ENCODE measurements around the gene POLR3G.
A peak's percentile ranks its signal among the peaks of the same experiment; 100 is the strongest.

POLR3G gene

DNA sequence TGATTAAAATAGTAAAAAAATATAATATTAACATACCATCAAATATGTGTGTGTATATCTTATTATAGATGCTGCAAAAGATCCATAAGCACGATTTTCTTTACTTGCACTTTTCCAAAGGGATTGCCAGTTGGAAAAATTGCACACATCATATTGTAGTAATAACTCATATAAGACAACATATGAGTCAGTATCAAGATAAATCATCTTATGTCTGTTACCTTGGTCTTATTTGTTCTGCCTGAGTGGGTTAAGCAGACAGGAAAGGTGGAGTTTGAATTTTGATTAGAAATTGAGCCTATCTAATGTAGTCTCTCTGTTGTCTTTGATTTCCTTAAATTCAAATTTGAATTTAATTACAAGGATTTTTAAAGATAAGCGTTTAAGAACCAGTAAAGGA is 30.1 kb downstream of the POLR3G start:
- DNase-seq = no peak

DNA sequence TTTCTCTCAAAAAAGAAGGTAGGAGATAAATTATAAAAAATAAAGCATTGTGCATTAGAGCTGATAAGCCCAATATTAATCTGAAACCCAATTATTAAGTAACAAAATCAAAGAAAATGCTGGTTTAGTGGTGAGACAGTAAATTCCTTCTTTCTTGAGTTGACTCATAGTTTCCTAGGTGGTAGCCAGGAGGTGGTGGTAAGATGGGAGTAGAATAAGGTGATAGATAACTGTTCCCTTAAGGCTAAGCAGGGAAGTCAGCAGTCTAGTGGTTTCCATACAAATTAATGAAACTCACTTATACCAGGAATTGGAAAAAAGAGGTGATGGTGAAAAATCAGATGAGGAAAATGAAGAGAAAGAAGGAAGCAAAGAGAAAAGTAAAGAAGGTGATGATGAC is 31.6 kb downstream of the POLR3G start:
- DNase-seq = no peak

DNA sequence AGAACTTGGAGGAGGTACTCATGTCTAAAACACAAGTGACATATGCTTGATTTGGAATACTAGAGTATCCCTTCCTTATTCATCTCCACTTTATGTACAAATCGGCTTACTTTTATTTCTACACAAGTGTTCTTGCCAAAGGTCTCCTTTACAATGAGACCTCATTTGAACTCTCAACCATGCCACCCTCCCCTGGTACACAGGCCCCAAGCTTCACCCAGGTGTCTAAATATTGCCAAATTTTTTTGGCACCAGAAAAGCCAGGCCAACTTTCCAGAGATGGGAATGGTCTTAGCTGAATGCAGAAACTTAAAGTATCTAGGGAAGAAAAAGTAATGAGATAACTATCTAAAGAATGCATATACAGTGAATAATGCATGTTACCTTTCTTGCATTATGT is 35.8 kb downstream of the POLR3G start:
- no peak for DNase-seq

DNA sequence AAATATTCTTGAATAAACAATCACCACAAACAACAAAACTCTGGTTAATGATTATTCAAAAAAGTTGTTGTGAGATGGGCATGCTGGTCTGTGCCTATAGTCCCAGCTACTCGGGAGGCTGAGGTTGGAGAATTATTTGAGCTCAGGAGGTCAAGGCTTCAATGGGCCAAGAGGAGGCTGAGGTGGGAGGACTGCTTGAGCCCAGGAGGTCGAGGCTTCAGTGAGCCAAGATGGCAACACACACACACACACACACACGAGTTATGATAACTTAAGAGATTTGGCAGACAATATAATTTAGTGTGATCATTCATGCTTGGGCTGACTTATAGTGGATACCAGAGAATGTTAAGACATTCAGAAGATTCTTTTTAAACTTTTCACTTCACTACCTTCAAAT is 39.9 kb downstream of the POLR3G start:
- no peak for DNase-seq

DNA sequence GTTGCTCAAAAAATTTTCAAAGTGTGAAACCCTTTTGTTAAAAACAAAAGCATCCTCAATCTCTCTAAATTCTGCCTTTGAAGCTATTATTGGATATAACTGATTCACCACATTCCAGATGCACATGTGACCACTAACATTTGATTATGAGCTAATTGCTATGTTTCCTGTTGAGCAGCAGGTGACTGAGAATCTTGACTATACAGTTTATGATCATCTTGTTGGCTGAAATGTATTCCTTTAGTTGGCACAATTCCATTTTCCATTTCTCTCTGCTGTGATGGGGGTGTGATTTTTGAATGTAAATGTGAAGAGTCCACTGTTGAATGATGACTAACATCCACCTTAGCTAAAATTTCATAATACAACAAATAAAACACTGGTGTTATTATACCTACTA is 44.0 kb downstream of the POLR3G start:
- no peak for DNase-seq

DNA sequence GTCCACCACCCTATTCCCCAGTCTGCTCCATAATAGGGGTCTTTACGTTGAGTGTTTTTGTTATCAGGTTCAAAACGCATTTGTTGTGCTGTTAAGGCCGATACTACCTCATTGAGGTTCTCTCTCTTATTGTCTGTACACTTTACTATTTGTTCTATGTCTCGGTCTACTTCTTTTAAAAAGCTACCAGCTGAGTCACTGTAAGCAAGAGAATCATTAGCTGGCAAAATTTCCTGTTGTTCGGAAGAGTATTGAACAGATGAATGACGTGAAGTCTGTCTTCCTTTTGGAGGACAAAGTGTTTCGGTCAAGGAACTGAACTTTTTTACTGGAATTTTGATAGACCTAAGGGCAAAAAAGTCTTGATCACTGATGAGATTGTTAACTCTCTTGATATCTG is 44.4 kb downstream of the POLR3G start:
- no peak for DNase-seq

DNA sequence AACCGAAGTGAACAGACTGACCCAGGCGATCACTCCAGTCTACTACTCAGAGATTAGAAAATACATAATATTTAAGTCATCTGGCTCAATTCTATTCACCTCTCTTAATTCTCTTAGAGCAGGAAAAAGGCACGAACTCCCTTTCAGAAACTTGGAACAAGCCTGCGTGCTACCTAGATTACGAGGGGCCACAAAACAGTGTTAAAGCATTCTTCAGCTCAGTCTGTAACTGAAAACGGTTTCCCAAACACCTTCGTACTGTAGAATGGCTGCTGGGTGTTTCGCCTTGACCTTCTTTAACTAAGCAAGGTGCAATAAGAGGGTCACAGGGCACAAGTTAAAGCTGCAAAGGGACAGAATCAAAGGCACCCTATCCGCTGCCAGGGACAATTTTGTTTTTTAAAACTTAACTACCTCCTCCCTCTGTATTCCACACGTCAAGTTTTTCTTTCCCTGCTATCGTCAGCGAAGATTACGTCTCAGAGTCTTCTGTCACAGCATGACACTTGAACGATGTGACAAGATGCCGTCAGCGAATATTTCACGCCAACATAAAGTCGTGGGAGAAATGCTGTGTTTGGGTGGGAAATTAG is 54.0 kb downstream of the POLR3G start:
- no peak for DNase-seq

DNA sequence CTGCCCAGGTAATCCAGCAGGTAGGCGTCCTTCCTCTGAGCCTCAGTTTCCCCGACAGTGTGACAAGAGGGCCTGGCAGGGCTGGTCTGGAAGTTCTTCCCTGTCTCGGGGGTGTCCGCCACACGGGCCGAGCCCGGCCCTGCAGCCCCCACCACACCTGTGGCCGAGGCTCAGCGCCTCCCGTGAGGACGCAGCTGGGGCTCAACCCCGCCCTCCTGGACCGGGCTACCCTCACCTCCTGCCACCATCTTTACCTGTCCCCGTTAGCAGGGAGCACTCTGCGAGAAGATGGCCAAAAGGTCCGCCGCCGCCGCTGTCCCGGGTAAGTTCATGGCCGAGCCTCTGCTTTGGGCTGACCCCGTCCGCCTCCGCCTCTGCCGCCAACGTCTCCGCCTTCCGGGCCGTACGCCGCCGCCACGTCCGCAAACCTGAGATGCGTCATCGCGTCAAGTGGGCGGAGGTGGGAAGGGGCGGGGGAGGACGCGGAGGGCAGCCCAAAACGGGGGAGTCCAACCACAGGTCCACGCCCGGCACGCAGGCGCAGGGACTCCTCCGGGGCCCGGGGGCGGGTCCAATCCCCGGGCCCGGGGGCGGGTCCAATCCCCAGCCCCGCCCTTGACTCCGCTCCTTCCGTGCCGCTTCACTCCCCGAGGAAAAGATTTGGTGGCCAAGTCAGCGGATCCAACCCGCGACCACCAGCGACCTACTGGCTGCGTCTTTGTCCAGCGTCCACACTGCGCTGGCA is 54.7 kb downstream of the POLR3G start, which contains the start of gene LYSMD3:
LYSMD3 (minus strand) TSS at position 391 of the 745 bp plus-strand sequence. CDS start 4,295 bp downstream, outside the sequence.
- peak; percentile 57 for DNase-seq

DNA sequence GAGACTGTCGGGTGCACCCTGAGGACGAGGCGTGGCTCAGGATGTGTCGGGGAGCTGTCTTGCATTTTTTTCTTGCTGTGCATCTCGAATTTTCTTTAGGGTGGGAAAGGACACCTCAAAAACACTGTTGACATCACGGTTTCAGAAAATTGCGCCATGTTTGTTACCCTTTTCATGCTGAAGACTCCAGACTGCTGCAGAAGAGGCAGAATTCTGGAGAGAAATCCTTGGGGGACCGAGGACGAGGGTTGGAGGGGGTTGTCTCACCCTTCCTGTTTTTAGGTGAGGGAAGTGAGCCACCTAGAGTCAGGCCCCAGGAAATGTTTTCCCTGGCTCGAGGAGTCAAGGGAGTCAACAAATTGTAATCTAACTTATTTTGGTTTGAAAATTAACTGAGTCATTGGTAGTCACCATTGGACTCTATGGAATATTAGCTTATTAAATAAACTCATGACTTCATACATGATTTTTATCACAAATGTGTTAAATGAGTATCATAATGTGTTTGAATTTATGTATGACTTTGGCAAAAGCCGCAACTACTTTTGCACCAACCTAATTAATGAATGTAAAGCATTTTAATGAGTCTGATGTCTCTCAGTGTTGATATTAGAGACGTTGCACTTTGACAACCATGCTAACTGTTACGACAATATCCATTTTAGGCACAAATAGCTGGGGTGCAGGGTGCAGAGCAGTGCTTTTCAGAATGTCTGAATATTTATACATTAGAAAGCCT is 55.4 kb downstream of the POLR3G start:
- no peak for DNase-seq

DNA sequence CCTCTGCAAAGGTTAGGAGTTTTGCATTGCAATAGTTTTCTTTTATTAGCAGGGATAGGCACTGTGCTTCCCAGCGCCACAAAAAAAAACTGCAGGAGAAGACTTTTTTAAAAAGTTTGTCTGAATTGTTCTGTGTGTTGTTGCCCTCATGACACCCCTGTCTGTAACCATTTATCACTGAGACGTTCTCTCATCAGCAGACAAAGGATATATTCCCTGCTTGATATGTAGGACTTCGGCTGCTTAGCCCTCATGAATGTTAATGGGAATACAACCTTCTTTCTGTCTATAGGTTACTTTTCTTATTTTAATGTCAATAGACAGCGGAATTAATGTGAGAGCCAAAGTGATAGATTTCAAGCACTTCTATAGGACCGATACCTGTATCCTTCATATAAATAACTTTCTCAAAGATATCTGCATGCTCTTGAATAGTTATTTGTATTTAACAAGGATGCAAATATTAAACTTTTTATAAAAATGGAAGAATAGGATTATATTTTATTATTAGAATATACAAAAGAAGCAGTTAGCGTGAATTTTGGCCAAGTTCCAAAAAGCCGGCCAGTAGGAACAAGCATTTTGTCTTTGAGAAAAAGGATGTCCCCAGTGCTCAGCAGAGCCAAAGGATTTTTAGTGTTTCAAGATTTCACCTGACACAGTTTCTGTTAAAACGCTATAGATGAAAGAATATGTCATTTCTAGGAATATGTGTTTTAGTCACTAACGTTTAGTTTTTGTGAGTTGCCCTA is 56.2 kb downstream of the POLR3G start:
- DNase-seq = no peak

DNA sequence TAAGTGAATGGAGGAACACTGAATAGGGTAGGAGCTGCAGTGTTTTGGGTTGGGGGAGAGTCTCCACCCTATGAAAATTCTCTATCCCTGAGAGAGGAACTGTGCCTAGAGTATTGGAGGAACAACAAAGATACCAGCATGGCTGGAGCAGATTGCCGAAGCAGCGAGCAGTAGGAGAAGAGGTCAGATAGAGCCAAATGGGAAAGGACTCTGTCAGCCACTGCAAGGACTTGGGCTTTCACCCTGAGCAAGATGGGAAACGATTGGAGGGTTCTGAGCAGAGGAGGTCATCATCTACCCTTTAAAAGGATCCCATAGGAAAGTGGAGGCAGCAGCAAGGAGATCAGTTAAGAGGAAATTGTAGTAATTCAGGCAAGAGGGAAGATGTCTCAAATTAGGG is 59.1 kb downstream of the POLR3G start:
- DNase-seq = no peak

DNA sequence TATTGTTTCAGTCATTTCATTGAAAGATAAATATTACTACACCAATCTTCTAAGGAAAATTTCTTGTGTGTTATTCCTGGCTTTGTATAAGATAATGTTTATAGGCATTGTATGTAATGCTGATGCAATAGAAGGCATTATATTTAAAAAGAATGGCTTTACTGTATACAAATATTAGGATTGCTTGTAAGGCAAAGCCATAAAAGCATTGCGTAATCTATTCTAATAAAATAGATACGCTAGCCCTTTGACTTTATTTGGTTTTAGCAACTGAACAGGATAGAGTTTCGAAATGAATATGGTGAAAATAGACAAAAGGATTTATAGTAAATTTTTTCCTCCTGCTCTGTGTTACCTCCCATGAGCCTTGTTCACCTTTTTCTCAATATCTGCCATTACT is 60.3 kb downstream of the POLR3G start:
- no peak for DNase-seq

DNA sequence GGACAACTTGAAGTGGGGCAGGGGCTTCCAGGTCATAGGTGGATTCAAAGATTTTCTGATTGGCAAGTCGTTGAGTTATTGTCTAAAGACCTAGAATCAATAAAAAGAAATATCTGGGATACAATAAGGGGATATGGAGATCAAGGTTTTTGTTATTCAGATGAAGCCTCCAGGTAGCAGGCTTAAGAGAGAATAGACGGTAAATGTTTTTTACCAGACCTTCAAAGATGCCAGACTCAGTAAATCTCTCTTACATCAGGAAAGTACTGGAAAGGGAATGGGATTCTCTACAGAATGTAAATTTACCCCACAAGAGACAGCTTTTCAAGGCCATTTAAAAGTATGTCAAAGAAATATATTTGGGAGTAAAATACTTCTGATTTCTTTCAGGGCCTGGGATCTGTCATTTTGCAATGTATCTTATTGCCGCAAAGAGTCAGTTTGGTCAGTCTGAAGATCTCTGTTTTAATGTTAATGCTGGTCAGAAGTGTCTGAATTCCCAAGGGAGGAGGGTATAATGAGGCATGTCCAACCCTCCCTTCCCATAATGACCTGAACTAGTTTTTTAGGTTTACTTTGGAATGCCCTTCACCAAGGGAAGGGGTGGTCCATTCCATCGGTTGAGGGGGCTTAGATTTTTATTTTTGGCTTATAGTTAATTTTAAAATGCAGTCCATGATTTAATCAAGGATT is 68.3 kb downstream of the POLR3G start:
- no peak for DNase-seq

DNA sequence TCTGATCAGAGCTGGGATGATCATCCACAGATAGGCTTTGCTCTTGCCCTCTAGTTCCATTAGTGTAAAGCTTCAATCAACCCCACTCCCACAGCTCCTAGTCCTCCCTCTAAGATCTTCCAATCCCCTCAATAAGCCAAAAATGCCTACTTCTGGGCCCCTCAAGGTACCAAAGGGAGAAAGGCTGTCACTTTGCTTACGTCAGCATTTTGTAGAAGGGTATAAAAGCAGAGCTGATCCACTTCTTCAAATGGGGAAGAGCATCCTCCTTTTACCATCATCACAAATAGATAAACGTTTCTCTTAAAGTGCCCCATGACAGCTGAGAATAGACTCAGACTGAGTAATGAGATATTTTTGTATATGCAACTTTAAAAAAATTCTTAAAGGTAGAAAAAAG is 70.8 kb downstream of the POLR3G start:
- DNase-seq = no peak

DNA sequence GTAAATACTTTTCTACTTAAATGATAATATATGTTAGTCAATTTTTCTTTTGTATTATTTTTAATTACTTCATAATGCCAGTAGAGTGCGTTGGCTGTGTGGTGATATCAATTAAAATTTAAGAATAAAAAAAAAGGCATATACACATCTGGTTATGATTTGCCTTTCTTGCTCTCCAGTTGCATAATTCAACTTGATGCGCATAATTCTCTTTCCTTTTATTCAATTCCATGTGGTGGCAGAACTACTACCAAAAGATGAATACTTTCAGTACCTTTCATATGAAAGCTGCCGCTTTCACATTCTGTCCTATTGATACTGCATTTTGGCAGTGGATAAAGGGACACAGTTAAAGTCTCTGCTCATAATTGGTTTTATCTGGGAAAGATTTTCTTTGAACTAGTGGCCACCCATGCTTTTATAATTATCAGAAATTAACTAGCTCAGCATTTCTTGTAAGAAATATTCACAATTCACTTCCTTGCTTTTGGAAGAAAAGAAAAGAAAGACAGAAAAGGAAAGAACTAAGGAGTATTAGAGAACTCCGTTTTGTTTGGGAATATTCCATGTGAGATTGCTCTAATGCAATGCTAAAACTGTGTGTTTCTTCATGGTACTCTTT is 71.7 kb downstream of the POLR3G start:
- no peak for DNase-seq

DNA sequence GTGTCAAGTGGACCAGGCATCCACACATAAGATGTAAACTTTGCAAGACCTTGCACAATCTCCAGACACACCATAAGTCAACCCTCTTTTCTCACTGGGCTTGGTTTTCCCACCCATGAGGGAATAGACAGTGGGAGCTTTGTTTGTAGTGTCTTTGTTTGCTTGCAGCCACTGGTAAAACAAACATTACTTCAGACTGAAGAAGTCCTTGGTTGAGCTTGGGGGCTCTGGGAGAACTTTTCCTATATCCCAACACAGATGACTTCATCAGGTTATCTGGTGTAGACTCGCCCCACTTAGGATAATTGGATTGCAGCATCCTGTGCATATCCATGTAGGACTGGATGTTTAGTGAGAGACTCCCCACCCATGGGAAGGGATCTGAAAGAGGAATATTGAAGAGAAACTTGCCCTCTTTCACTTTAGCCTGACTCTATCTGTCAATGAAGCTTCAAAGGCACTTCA is 72.4 kb downstream of the POLR3G start:
- no peak for DNase-seq

DNA sequence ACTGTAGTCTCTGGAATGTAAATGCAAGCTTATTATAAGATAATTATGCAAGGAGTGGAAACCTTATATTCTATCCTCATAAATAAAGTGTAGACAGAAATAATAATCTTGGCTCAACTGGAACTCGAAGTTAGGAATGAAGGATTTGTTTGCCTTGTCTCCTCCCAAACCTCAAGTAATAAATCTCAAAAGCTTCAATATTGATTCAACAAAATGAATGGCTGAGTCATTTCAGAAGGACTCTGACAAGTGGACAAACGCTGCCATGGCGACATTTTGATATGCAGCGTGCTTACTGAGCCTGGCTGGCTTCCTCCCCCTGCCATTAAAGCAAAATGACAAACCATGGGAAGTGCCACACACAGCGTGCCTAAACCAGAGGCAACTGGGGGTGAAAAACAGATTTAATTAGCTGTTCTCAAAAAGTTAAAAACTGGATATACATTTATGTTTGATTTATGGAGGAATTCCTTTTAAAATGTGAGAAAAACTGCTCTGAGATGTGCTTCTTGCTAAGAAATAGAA is 73.5 kb downstream of the POLR3G start:
- DNase-seq = no peak

DNA sequence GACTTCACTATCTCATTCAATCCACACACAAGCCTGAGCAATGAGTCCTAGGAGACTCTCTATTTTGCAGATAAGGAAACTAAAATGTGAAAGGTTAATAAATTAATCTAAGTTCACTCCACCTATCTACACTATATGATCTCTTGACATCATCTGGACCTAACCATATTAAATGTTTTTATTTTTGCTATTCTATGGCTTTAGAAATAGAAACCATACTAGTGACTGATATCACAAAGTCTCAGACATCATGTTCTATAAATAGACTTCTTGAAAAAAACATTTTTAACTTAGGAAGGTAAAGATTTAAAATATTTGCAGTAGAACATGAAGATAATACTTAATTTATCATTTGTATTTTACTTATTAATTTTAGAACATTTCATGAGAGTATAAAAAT is 74.6 kb downstream of the POLR3G start:
- no peak for DNase-seq

DNA sequence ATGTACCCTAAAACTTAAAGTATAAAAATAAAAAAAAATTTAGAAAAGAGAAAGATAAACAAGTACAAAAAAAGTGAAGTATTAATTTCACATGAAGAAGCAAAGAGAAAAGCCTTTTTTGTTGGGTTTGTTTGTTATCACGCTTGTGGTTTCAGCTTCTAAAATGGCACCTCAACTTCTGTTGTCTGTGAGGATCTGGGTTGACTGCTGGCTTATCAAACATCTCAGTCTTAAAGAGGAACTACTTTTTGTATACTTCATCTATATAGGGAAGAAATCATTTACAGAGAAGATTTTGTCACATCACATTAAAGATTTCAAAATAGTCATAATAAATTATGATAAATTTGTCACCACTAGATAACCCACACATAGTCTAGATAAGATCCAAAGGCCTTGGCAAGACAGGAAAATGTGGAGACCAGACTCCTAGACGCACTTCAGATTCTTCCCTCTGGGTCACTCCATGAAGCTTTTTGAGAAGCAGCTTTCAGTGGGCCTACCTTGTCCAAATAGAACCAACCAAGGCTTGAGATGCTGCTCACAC is 75.1 kb downstream of the POLR3G start:
- DNase-seq = no peak

DNA sequence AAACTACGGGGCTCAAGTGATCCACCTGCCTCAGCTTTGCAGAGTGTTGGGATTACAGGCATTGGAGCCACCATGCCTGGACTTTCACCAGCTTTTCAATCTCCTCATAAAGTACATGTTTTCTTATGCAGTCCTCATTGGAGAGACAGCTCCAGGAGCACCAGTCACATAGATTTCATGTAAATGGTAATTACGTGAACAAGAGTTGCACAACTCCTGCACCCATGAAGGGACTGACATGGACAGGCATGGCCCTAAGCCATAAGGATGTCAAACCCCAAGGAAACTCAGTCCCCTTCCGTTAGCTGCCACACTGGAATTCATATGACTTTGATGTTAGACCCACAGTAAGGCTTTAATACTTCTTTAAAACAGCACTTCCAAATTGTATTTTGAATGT is 76.3 kb downstream of the POLR3G start:
- no peak for DNase-seq

DNA sequence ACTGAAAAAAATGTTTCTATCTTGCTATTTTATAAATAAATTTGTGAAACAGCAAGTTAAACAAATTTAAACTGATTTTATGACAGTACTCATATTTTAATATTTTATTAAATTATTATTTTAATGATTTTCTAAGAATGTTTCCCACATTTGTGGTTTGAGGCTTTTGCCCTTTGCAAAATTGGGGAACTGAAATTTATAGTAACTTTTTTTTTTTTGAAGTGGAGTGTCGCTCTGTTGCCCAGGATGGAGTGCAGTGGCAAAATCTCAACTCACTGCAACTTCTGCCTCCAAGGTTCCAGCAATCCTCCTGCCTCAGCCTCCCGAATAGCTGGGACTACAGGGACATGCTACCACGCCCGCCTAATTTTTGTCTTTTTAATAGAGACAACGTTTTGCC is 76.7 kb downstream of the POLR3G start:
- no peak for DNase-seq

DNA sequence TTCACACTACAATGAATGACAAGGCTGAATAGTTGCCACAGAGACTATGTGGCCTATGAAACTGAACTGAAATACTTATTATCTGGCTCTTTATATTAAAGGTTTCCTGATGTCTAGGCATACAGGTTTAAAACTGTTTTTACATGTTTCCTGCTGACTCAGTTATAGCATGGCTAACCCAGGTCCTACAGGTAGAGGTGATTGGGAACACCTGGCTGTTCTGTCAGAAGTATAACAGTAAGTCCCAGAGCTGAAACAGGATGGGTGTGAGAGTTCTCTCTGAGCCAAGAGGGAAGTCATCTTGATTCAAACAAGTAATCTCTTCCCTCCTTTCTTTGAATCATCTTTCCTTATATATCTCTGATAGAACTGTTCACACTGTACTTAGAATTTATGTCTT is 79.0 kb downstream of the POLR3G start:
- DNase-seq = no peak
